Spleen (tissue), 11 donors: ENCODE measurements around the gene AFAP1. TPM values are rescaled to one million over a fixed set of nuclear protein-coding genes. Genes with fewer than 3 reads are reported as not detected.

Source experiments
- DNase-seq: peaks from one replicate; pipeline ENCODE4 v3.0.0-alpha.2; 2020
- H3K27ac ChIP-seq, 8 donors: fragments of 200-600 bp; sonication (generic) in 7 of 8; 1 replicate in 4 of 8; 2 replicates in 4 of 8; pipeline versions ENCODE4 v1.5.0 to v1.8.0; 2016 to 2021; ENCODE audit warnings: inconsistent platforms in 4 of 8, mild to moderate bottlenecking in 4 of 8, moderate library complexity in 1 of 8
- H3K27me3 ChIP-seq, 7 donors: fragments of 200-600 bp; sonication (generic) in 6 of 7; replicated peaks in 1 of 7; 1 replicate in 4 of 7; 2 replicates in 3 of 7; pipeline versions ENCODE4 v1.5.0 to v1.8.0; 2016 to 2021; ENCODE audit warnings: inconsistent platforms in 3 of 7, mild to moderate bottlenecking in 1 of 7
- H3K36me3 ChIP-seq, 6 donors: fragments of 200-600 bp; sonication (generic) in 5 of 6; 1 replicate in 4 of 6; 2 replicates in 2 of 6; pipeline versions ENCODE4 v1.5.0 to v1.8.0; 2016 to 2021; ENCODE audit warnings: inconsistent platforms in 2 of 6
- H3K4me1 ChIP-seq, 6 donors: fragments of 200-600 bp; sonication (generic) in 5 of 6; 1 replicate in 3 of 6; 2 replicates in 3 of 6; pipeline versions ENCODE4 v1.5.0 to v1.8.0; 2016 to 2021; ENCODE audit warnings: inconsistent platforms in 3 of 6
- H3K4me3 ChIP-seq, 8 donors: fragments of 200-600 bp; sonication (generic) in 7 of 8; 1 replicate in 4 of 8; 2 replicates in 4 of 8; pipeline versions ENCODE4 v1.5.0 to v1.8.0; 2016 to 2021; ENCODE audit warnings: inconsistent platforms in 4 of 8, mild to moderate bottlenecking in 4 of 8, moderate library complexity in 2 of 8
- H3K9me3 ChIP-seq, 8 donors: fragments of 200-600 bp; sonication (generic) in 7 of 8; 1 replicate in 4 of 8; 2 replicates in 4 of 8; pipeline versions ENCODE4 v1.5.0 to v1.8.0; 2016 to 2021; ENCODE audit warnings: inconsistent platforms in 4 of 8
- POLR2A ChIP-seq, 3 donors: fragments of 450-650 bp; IDR thresholded peaks; one replicate each; pipeline ENCODE4 v1.5.1; 2017; ENCODE audit warnings: antibody characterized with exemption in 3 of 3, mild to moderate bottlenecking in 1 of 3
- POLR2AphosphoS5 ChIP-seq, 3 donors: sonication (generic); formaldehyde crosslinking; IDR thresholded peaks; one replicate each; pipeline ENCODE4 v1.5.1; 2017; ENCODE audit warnings: antibody characterized with exemption in 3 of 3
- WGBS, 5 donors: extraction: QIAGEN DNeasy Blood & Tissue Kit in 3 of 5; methylation state at CpG; one replicate each; pipeline versions ENCODE4 v1.1.5 to v1.1.7; 2013 to 2018; 5-methylcytosine and 5-hydroxymethylcytosine counted together
- intact Hi-C: fragments of 100-400 bp; cut with DNase I; formaldehyde crosslinking; loops from one replicate; pipeline ENCODE4 v1.15.0; 2023; ENCODE audit warnings: low total_unique reads
- polyA plus RNA-seq, 3 donors: library from polyadenylated mRNA; stranded (reverse); fragments of 200-250 nt; gene quantifications; one replicate each; pipeline ENCODE4 v1.2.1, GENCODE V29; 2013
- total RNA-seq, 7 donors: library from RNA; depleted of rRNA in 3 of 7; stranded (reverse); fragments of >200 nt in 3 of 7; fragmentation: NEBNext Ultra II Directional in 4 of 7; extraction: Animal tissue kit (Norgen Biotek cat#: 25700) in 4 of 7; gene quantifications; one replicate each; pipeline versions ENCODE4 v1.1.0 to v1.2.1, GENCODE V29; 2016 to 2021
- TF ChIP-seq, protein P1 (sequence below), 11 experiments: fragments of 200-600 bp in 7 of 11; fragments of 450-650 bp in 4 of 11; sonication (generic) in 4 of 11; IDR thresholded peaks in 8 of 11; conservative IDR thresholded peaks in 3 of 11; 1 replicate in 7 of 11; 2 replicates in 4 of 11; pipeline versions ENCODE4 v1.4.0 to v1.8.0; 2016 to 2021; ENCODE audit warnings: antibody characterized with exemption in 11 of 11, inconsistent platforms in 4 of 11, mild to moderate bottlenecking in 1 of 11
- donor health status: healthy with polysubstance abuse.
- donor health status: DM: no; HTN: no; CAD: no; lungs with moderate emphysema.
- donor health status: DM: no; HTN: no; CAD: no.
- donor health status: Bipolar disorder and iron deficiency.
- donor health status: healthy.
- donor health status: DM: no; HTN: no; CAD: no.
- donor health status: DM: yes; HTN: yes; CAD: no.

Gene AFAP1
- total and polyA plus RNA-seq, 10 donors, result 1.6 to 29.2 (median 12.1) TPM

- TF ChIP-seq POLR2AphosphoS5 (IDR thresholded peaks at IDR 0.05), result no peak
- no peak for TF ChIP-seq POLR2A (IDR thresholded peaks at IDR 0.05)
- 19 to 59% (median 46%) methylated on average over 1 of the region's 1 CpG for WGBS, 5 donors
- peaks cover 0 to 31% (median 14%) of the 10 kb centered on the region in 6 donors for H3K4me1 ChIP-seq
- intact Hi-C loops, result loop anchor here (2.0 to 5.0 kb wide), 2 partner anchors 187 to 609 kb away; partner anchors contain the start of gene SORCS2
- H3K27ac ChIP-seq, result no peak overlapping the region
- peaks cover 0 to 44% (median 14%) of the 10 kb centered on the region in 6 donors for H3K36me3 ChIP-seq
- H3K9me3 ChIP-seq, result no peaks in the 10 kb centered on the region
- DNase-seq, result no peak
- H3K27me3 ChIP-seq, result no peaks in the 10 kb centered on the region
- H3K4me3 ChIP-seq, result no peak overlapping the region
Observed at GRCh38 chr4:7801641-7802040, 138.0 kb downstream of the AFAP1 start.

GRCh38 chr4:7801001-7801400 is 138.7 kb downstream of the AFAP1 start:
- Histone ChIP-seq H3K27ac (no peak overlapping the region), H3K36me3 (peaks cover 0 to 50% (median 14%) of the 10 kb centered on the region in 6 donors), H3K27me3 (no peaks in the 10 kb centered on the region), H3K4me1 (peaks cover 0 to 27% (median 13%) of the 10 kb centered on the region in 6 donors), H3K9me3 (no peaks in the 10 kb centered on the region), H3K4me3 (no peak overlapping the region)
- peak; percentile 5 for DNase-seq
- TF ChIP-seq POLR2AphosphoS5 (IDR thresholded peaks at IDR 0.05), result no peak
- no peak for TF ChIP-seq POLR2A (IDR thresholded peaks at IDR 0.05)
- TF ChIP-seq, protein P1, sequence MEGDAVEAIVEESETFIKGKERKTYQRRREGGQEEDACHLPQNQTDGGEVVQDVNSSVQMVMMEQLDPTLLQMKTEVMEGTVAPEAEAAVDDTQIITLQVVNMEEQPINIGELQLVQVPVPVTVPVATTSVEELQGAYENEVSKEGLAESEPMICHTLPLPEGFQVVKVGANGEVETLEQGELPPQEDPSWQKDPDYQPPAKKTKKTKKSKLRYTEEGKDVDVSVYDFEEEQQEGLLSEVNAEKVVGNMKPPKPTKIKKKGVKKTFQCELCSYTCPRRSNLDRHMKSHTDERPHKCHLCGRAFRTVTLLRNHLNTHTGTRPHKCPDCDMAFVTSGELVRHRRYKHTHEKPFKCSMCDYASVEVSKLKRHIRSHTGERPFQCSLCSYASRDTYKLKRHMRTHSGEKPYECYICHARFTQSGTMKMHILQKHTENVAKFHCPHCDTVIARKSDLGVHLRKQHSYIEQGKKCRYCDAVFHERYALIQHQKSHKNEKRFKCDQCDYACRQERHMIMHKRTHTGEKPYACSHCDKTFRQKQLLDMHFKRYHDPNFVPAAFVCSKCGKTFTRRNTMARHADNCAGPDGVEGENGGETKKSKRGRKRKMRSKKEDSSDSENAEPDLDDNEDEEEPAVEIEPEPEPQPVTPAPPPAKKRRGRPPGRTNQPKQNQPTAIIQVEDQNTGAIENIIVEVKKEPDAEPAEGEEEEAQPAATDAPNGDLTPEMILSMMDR (IDR thresholded peaks at IDR 0.05 in 8 of 11, conservative IDR thresholded peaks at IDR 0.05 in 3 of 11), result no peak
- intact Hi-C loops, result loop anchor here (5.0 kb wide), 1 partner anchor 609 kb away; the partner anchor contains the start of gene SORCS2
- WGBS, 5 donors, result 83 to 92% (median 88%) methylated on average over 10 of the region's 10 CpGs

- H3K4me1 ChIP-seq, result peaks cover 0 to 22% (median 10%) of the 10 kb centered on the region in 6 donors
- WGBS, 5 donors, result 91 to 95% (median 91%) methylated on average over 22 of the region's 22 CpGs
- peaks cover 0 to 53% (median 14%) of the 10 kb centered on the region in 6 donors for H3K36me3 ChIP-seq
- DNase-seq, result peak; percentile 73
- no peak for TF ChIP-seq POLR2A (IDR thresholded peaks at IDR 0.05)
- TF ChIP-seq, protein P1 (IDR thresholded peaks at IDR 0.05 in 8 of 11, conservative IDR thresholded peaks at IDR 0.05 in 3 of 11), result no peak
- TF ChIP-seq POLR2AphosphoS5 (IDR thresholded peaks at IDR 0.05), result no peak
- intact Hi-C loops, result loop anchor here (5.0 kb wide), 1 partner anchor 608 kb away; the partner anchor contains the start of gene SORCS2
- H3K9me3 ChIP-seq, result no peaks in the 10 kb centered on the region
- no peak overlapping the region for H3K27ac ChIP-seq
- no peaks in the 10 kb centered on the region for H3K27me3 ChIP-seq
- H3K4me3 ChIP-seq, result no peak overlapping the region
Observed at GRCh38 chr4:7800410-7800809, 139.3 kb downstream of the AFAP1 start.

DNA sequence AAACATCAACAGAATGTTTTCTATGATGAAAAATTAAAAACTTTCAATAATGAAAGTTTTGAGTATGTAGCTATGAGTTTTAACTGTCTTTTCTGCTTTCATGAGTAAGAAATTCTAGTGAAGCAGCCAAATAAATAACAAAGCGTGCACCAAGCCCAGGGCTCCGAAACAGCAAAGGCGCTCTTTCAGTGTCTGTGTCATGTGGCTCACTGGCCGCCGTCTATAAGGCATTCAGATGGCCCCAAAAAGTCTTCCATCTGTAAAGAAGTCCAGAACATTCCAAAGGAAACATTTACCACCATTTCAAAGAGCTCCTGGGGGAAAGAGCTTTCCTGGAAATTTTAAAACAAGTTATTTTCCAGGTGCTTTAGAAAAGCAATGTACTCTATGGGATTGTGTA is 139.9 kb downstream of the AFAP1 start:
- Histone ChIP-seq H3K27ac (no peak overlapping the region), H3K36me3 (peaks cover 0 to 53% (median 14%) of the 10 kb centered on the region in 6 donors), H3K4me1 (peaks cover 0 to 17% (median 7%) of the 10 kb centered on the region in 6 donors), H3K27me3 (no peaks in the 10 kb centered on the region), H3K4me3 (no peak overlapping the region), H3K9me3 (no peaks in the 10 kb centered on the region)
- DNase-seq, result no peak
- TF ChIP-seq POLR2AphosphoS5 (IDR thresholded peaks at IDR 0.05), result no peak
- intact Hi-C loops, result loop anchor here (5.0 kb wide), 1 partner anchor 607 kb away; the partner anchor contains the start of gene SORCS2
- WGBS, 5 donors, result 93 to 97% (median 94%) methylated on average over 5 of the region's 5 CpGs

GRCh38 chr4:7799306-7799705 is 140.4 kb downstream of the AFAP1 start:
- TF ChIP-seq POLR2A (IDR thresholded peaks at IDR 0.05) (no peak), POLR2AphosphoS5 (IDR thresholded peaks at IDR 0.05) (no peak)
- TF ChIP-seq, protein P1 (IDR thresholded peaks at IDR 0.05 in 8 of 11, conservative IDR thresholded peaks at IDR 0.05 in 3 of 11), result no peak
- WGBS, 5 donors, result 93 to 97% (median 95%) methylated on average over 11 of the region's 11 CpGs
- intact Hi-C loops, result no loop called here
- Histone ChIP-seq H3K27ac (no peak overlapping the region), H3K9me3 (no peaks in the 10 kb centered on the region), H3K27me3 (no peaks in the 10 kb centered on the region), H3K4me1 (peaks cover 0 to 12% (median 4%) of the 10 kb centered on the region in 6 donors), H3K4me3 (no peak overlapping the region), H3K36me3 (peaks cover 0 to 53% (median 14%) of the 10 kb centered on the region in 6 donors)
- DNase-seq, result peak; percentile 54
